ENCODE results near the gene PHOX2A. TPM values are rescaled to one million over a fixed set of nuclear protein-coding genes. Genes with fewer than 3 reads are reported as not detected.

Gene PHOX2A
- total and polyA plus RNA-seq, 2 donors, result 0.05 to 0.11 TPM

GRCh38 chr11:72243173-72244059 lies 560 bp downstream of the PHOX2A start:
- WGBS, result 22% methylated on average over 58 of the region's 58 CpGs
- H3K4me3 ChIP-seq (ENCODE audit: low read length in 2 of 2), result peak overlapping the region in 1 of 2 donors; percentile 14
- H3K27me3 ChIP-seq (ENCODE audit: control insufficient read depth in 2 of 2, insufficient read depth in 1 of 2, low read length in 1 of 2), result peaks cover 67 to 99% of the 10 kb centered on the region in 2 donors
- DNase-seq (ENCODE audit: low read depth in 6 of 9, low spot score in 9 of 9), result no peak
- H3K4me1 ChIP-seq (ENCODE audit: control insufficient read depth in 2 of 2, insufficient read depth in 2 of 2, low read length in 2 of 2), result peaks cover 0 to 17% of the 10 kb centered on the region in 2 donors
- peaks cover 0 to under 1% of the 10 kb centered on the region in 2 donors for H3K36me3 ChIP-seq (ENCODE audit: control insufficient read depth in 2 of 2, insufficient read depth in 2 of 2, low read length in 1 of 2)
- H3K9me3 ChIP-seq (ENCODE audit: control insufficient read depth in 2 of 2, insufficient read depth in 1 of 2, low read length in 1 of 2), result peaks cover 7% of the 10 kb centered on the region in 2 donors
- no peak overlapping the region for H3K27ac ChIP-seq (ENCODE audit: low read depth in 1 of 2, low read length in 1 of 2)

- peaks cover 0 to 17% of the 10 kb centered on the region in 2 donors for H3K4me1 ChIP-seq (ENCODE audit: control insufficient read depth in 2 of 2, insufficient read depth in 2 of 2, low read length in 2 of 2)
- no peak overlapping the region for H3K27ac ChIP-seq (ENCODE audit: low read depth in 1 of 2, low read length in 1 of 2)
- no peak overlapping the region for H3K4me3 ChIP-seq (ENCODE audit: low read length in 2 of 2)
- H3K36me3 ChIP-seq (ENCODE audit: control insufficient read depth in 2 of 2, insufficient read depth in 2 of 2, low read length in 1 of 2), result peaks cover 7 to 11% of the 10 kb centered on the region in 2 donors
- H3K27me3 ChIP-seq (ENCODE audit: control insufficient read depth in 2 of 2, insufficient read depth in 1 of 2, low read length in 1 of 2), result peaks cover 68 to 87% of the 10 kb centered on the region in 2 donors
- no peak for DNase-seq (ENCODE audit: low read depth in 6 of 9, low spot score in 9 of 9)
- 93% methylated on average over 2 of the region's 2 CpGs for WGBS
- peaks cover 7% of the 10 kb centered on the region in 2 donors for H3K9me3 ChIP-seq (ENCODE audit: control insufficient read depth in 2 of 2, insufficient read depth in 1 of 2, low read length in 1 of 2)
These were observed 1.8 kb downstream of the PHOX2A start for GRCh38 chr11:72242141-72242540.

- DNase-seq (ENCODE audit: low read depth in 6 of 9, low spot score in 9 of 9), result no peak
- no peak overlapping the region for H3K27ac ChIP-seq (ENCODE audit: low read depth in 1 of 2, low read length in 1 of 2)
- peaks cover 12 to 18% of the 10 kb centered on the region in 2 donors for H3K36me3 ChIP-seq (ENCODE audit: control insufficient read depth in 2 of 2, insufficient read depth in 2 of 2, low read length in 1 of 2)
- peaks cover 0 to 17% of the 10 kb centered on the region in 2 donors for H3K4me1 ChIP-seq (ENCODE audit: control insufficient read depth in 2 of 2, insufficient read depth in 2 of 2, low read length in 2 of 2)
- no peak overlapping the region for H3K4me3 ChIP-seq (ENCODE audit: low read length in 2 of 2)
- H3K27me3 ChIP-seq (ENCODE audit: control insufficient read depth in 2 of 2, insufficient read depth in 1 of 2, low read length in 1 of 2), result peaks cover 63 to 79% of the 10 kb centered on the region in 2 donors
- WGBS, result 18% methylated on average over 20 of the region's 20 CpGs
- peaks cover 7% of the 10 kb centered on the region in 2 donors for H3K9me3 ChIP-seq (ENCODE audit: control insufficient read depth in 2 of 2, insufficient read depth in 1 of 2, low read length in 1 of 2)
These were observed 2.6 kb downstream of the PHOX2A start for GRCh38 chr11:72241291-72241781.

- Histone ChIP-seq H3K36me3 (ENCODE audit: control insufficient read depth in 2 of 2, insufficient read depth in 2 of 2, low read length in 1 of 2) (peaks cover 16 to 24% of the 10 kb centered on the region in 2 donors), H3K27me3 (ENCODE audit: control insufficient read depth in 2 of 2, insufficient read depth in 1 of 2, low read length in 1 of 2) (peaks cover 62 to 73% of the 10 kb centered on the region in 2 donors), H3K9me3 (ENCODE audit: control insufficient read depth in 2 of 2, insufficient read depth in 1 of 2, low read length in 1 of 2) (peaks cover 7% of the 10 kb centered on the region in 2 donors), H3K4me1 (ENCODE audit: control insufficient read depth in 2 of 2, insufficient read depth in 2 of 2, low read length in 2 of 2) (peaks cover 0 to 17% of the 10 kb centered on the region in 2 donors), H3K4me3 (ENCODE audit: low read length in 2 of 2) (no peak overlapping the region), H3K27ac (ENCODE audit: low read depth in 1 of 2, low read length in 1 of 2) (no peak overlapping the region)
- DNase-seq (ENCODE audit: low read depth in 6 of 9, low spot score in 9 of 9), result no peak
- 6% methylated on average over 44 of the region's 44 CpGs for WGBS
These were observed 3.3 kb downstream of the PHOX2A start for GRCh38 chr11:72240461-72241290.

GRCh38 chr11:72239849-72240460 lies 4.0 kb downstream of the PHOX2A start:
- H3K4me3 ChIP-seq (ENCODE audit: low read length in 2 of 2), result peak overlapping the region in 1 of 2 donors; percentile 6
- peaks cover 0 to 17% of the 10 kb centered on the region in 2 donors for H3K4me1 ChIP-seq (ENCODE audit: control insufficient read depth in 2 of 2, insufficient read depth in 2 of 2, low read length in 2 of 2)
- peaks cover 7% of the 10 kb centered on the region in 2 donors for H3K9me3 ChIP-seq (ENCODE audit: control insufficient read depth in 2 of 2, insufficient read depth in 1 of 2, low read length in 1 of 2)
- no peak overlapping the region for H3K27ac ChIP-seq (ENCODE audit: low read depth in 1 of 2, low read length in 1 of 2)
- WGBS, result 4% methylated on average over 69 of the region's 69 CpGs
- H3K36me3 ChIP-seq (ENCODE audit: control insufficient read depth in 2 of 2, insufficient read depth in 2 of 2, low read length in 1 of 2), result peaks cover 24 to 32% of the 10 kb centered on the region in 2 donors
- H3K27me3 ChIP-seq (ENCODE audit: control insufficient read depth in 2 of 2, insufficient read depth in 1 of 2, low read length in 1 of 2), result peaks cover 57 to 66% of the 10 kb centered on the region in 2 donors
- no peak for DNase-seq (ENCODE audit: low read depth in 6 of 9, low spot score in 9 of 9)

GRCh38 chr11:72239313-72239848 lies 4.6 kb downstream of the PHOX2A start:
- no peak overlapping the region for H3K27ac ChIP-seq (ENCODE audit: low read depth in 1 of 2, low read length in 1 of 2)
- peaks cover 25 to 33% of the 10 kb centered on the region in 2 donors for H3K36me3 ChIP-seq (ENCODE audit: control insufficient read depth in 2 of 2, insufficient read depth in 2 of 2, low read length in 1 of 2)
- peaks cover 55 to 60% of the 10 kb centered on the region in 2 donors for H3K27me3 ChIP-seq (ENCODE audit: control insufficient read depth in 2 of 2, insufficient read depth in 1 of 2, low read length in 1 of 2)
- H3K4me1 ChIP-seq (ENCODE audit: control insufficient read depth in 2 of 2, insufficient read depth in 2 of 2, low read length in 2 of 2), result peaks cover 0 to 14% of the 10 kb centered on the region in 2 donors
- H3K9me3 ChIP-seq (ENCODE audit: control insufficient read depth in 2 of 2, insufficient read depth in 1 of 2, low read length in 1 of 2), result peaks cover 7% of the 10 kb centered on the region in 2 donors
- H3K4me3 ChIP-seq (ENCODE audit: low read length in 2 of 2), result peak overlapping the region in 1 of 2 donors; percentile 6
- DNase-seq (ENCODE audit: low read depth in 6 of 9, low spot score in 9 of 9), result no peak
- WGBS, result 14% methylated on average over 25 of the region's 25 CpGs

GRCh38 chr11:72238492-72239312 lies 5.3 kb downstream of the PHOX2A start:
- H3K27ac ChIP-seq (ENCODE audit: low read depth in 1 of 2, low read length in 1 of 2), result no peak overlapping the region
- H3K27me3 ChIP-seq (ENCODE audit: control insufficient read depth in 2 of 2, insufficient read depth in 1 of 2, low read length in 1 of 2), result peaks cover 49 to 53% of the 10 kb centered on the region in 2 donors
- H3K4me3 ChIP-seq (ENCODE audit: low read length in 2 of 2), result no peak overlapping the region
- peaks cover 0 to 11% of the 10 kb centered on the region in 2 donors for H3K4me1 ChIP-seq (ENCODE audit: control insufficient read depth in 2 of 2, insufficient read depth in 2 of 2, low read length in 2 of 2)
- H3K9me3 ChIP-seq (ENCODE audit: control insufficient read depth in 2 of 2, insufficient read depth in 1 of 2, low read length in 1 of 2), result peaks cover 7% of the 10 kb centered on the region in 2 donors
- 84% methylated on average over 28 of the region's 28 CpGs for WGBS
- H3K36me3 ChIP-seq (ENCODE audit: control insufficient read depth in 2 of 2, insufficient read depth in 2 of 2, low read length in 1 of 2), result peaks cover 31 to 40% of the 10 kb centered on the region in 2 donors
- DNase-seq (ENCODE audit: low read depth in 6 of 9, low spot score in 9 of 9), result no peak

- Histone ChIP-seq H3K4me3 (ENCODE audit: low read length in 2 of 2) (no peak overlapping the region), H3K27ac (ENCODE audit: low read depth in 1 of 2, low read length in 1 of 2) (no peak overlapping the region), H3K4me1 (ENCODE audit: control insufficient read depth in 2 of 2, insufficient read depth in 2 of 2, low read length in 2 of 2) (peaks cover 0 to 11% of the 10 kb centered on the region in 2 donors), H3K27me3 (ENCODE audit: control insufficient read depth in 2 of 2, insufficient read depth in 1 of 2, low read length in 1 of 2) (peaks cover 43 to 47% of the 10 kb centered on the region in 2 donors), H3K9me3 (ENCODE audit: control insufficient read depth in 2 of 2, insufficient read depth in 1 of 2, low read length in 1 of 2) (peaks cover under 1 to 2% of the 10 kb centered on the region in 2 donors), H3K36me3 (ENCODE audit: control insufficient read depth in 2 of 2, insufficient read depth in 2 of 2, low read length in 1 of 2) (peaks cover 38 to 47% of the 10 kb centered on the region in 2 donors)
- 84% methylated on average over 16 of the region's 16 CpGs for WGBS
- peak in 2 of 9 donors; percentile 13 to 35 for DNase-seq (ENCODE audit: low read depth in 6 of 9, low spot score in 9 of 9)
These were observed 5.9 kb downstream of the PHOX2A start for GRCh38 chr11:72238040-72238450.
